GM19438 (cell line): ENCODE measurements around the gene BCAS4.

Source experiments
- ATAC-seq: cut with Tn5 transposase; IDR thresholded peaks from one replicate; pipeline ENCODE4 v1.9.1; 2021; ENCODE audit warnings: low read depth; ENCODE audit not compliant: unreplicated experiment

Gene BCAS4

GRCh38 chr20:50898475-50898874, 103.6 kb downstream of the BCAS4 start:
- ATAC-seq = no peak

- ATAC-seq = no peak
These were observed 105.4 kb downstream of the BCAS4 start for GRCh38 chr20:50900261-50900660.

- no peak for ATAC-seq
These were observed 106.4 kb downstream of the BCAS4 start for GRCh38 chr20:50901301-50901700.

- ATAC-seq = no peak
These were observed 108.6 kb downstream of the BCAS4 start for GRCh38 chr20:50903353-50904051.

- no peak for ATAC-seq
These were observed 109.3 kb downstream of the BCAS4 start for GRCh38 chr20:50904067-50904570.

DNA sequence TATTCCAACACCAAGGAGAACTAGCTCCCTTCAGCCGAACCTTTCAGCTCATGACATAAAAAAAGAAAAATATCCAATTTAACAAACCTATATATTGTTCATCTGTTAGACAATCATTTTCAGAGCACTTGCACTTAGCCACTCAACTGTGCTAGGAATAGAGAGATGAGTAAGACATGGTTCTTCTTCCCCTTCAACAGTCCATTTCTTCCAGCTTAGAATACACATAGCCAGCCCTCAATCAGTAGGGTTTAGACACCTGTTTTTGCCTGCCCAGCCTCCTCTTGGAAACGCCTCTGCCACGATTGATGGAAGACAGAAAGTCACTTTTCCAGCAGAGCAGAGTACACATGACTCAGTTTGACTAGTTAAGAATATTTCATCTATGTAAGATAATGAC, 114.6 kb downstream of the BCAS4 start:
- no peak for ATAC-seq

GRCh38 chr20:50911030-50911429, 116.2 kb downstream of the BCAS4 start:
- no peak for ATAC-seq

DNA sequence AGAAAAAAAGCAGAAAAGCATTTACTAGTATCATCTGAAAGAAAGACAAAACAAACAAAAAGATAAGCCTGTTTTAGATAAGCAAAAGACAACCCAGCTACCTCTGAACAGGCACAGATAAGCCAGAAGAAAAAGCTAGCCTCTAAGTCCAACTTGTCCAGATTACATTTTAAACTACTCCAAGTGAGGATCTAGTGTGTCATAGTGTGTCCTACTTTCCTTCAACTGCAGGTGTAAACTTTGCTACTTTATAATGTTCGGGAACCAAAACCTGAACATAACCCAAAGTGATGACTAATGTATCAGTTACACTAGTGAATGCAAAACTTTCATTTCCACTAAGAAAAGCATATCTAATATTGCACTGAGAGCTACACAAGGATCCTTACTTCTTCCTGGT, 116.9 kb downstream of the BCAS4 start:
- ATAC-seq = no peak

DNA sequence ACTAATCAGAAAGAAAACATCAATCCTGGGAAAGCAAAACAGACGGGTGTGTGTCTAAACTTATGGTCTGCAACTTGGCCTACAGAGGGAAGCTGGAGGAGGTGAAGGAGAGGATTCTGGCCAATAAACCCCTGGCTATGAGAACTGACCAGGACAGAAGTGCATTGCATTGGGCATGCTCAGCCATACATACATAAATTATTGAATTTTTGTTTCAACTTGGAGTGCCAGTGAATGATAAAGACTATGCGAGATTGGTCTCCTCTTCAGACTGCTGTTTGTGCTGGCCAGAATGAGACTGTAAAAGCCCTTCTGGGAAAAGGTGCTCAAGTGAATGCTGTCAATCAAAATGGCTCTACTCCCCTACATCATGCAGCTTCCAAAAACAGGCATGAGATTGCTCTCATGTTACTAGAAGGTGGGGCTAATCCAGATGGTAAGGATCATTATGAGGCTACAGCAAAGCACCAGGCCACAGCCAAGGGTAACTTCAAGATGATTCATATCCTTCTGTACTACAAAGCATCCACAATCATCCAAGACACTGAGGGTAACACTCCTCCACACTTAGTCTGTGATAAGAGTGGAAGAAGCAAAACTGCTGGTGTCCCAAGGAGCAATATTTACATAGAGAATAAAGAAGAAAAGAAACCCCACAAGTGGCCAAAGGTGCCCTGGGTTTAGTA, 119.0 kb downstream of the BCAS4 start:
- ATAC-seq = no peak

DNA sequence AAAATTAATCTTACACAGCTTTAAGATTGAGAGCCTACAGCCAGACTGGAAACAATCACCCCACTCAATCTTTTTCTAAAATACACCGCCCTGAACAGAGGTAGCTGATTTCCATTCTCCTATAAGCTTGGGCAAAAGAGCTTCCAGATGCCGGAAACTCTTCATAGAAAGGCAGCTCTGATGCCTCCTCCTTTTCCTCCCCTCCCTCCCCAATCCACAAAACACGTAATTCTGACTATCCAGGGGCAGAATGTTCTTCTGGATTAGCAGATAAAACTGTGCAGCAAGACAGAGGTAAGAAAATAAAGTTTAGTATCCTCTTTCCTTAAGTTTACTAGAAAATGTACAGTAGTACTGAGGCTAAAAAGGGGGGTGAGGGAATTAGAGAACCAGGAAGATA, 120.6 kb downstream of the BCAS4 start:
- ATAC-seq = no peak

DNA sequence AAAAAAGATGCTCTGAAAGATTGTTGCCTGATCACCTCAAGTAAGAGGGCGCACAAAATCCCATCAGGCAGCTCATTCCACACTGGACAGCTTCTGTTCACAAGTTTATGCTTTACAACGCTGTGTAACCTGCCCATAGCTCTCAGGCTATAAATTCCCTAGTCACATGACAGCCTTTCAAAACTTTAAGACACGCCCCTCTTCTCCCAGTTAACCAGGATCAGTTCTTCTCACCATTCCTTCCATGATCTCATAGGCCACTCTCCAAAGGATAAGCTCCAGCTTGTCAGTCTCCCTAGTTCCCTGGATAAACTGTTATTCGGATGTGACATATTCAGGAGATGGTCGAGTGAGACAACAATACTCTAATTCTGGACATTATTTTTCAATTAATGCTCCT, 121.4 kb downstream of the BCAS4 start:
- ATAC-seq = no peak

DNA sequence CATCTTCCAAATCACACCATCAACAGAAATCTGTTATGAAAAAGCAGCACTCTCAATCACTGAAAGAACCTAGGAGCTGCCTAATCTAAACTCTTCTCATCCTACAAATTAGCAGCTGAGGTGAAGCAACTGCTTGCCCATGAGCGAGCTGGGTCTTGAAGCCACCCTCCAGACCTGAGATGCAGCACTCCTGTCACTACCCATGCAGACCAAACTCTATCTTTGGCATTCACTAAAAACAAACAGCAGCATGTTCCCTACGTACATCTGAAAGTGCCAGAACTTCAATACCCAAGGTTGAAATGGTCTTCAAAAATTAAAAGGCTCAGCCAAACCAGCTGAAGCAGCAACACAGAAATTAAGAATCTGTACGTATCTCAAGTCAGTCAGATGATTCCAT, 122.1 kb downstream of the BCAS4 start:
- ATAC-seq = no peak

GRCh38 chr20:50918403-50918802, 123.5 kb downstream of the BCAS4 start:
- no peak for ATAC-seq

GRCh38 chr20:50919567-50919966, 124.7 kb downstream of the BCAS4 start:
- no peak for ATAC-seq

- ATAC-seq = no peak
These were observed 126.1 kb downstream of the BCAS4 start for GRCh38 chr20:50920997-50921396.

DNA sequence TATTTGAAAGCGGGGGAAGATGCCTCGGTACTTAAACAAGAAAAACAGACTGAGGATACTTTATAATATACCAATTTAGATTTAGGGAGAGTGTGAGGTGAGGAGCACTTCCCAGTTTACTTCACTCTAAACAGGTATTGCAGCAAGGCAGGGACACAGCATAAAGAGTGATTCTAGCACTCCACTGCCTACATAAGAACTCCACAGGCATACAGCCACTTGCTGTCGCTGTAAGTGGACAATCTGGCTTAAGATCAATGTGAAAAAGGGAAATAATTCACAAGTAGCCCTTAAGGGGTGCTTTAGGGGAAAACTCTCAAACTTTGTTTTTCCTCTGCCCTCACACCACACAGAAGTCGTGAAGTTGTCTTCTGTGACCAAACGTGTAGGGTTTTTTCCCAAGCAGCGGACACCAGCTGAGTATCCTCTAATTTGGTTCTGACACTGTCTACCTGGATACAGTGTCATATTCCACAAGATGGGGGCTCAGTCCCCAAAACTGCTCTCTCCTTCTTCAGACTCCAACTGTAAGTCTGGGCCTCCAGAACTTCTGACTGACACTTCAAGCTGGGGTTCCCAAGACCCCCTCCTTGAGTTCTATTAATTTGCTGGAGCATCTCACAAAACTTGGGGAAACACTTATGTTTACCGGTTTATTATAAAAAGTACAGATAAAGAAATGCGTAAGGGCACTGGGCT, 127.1 kb downstream of the BCAS4 start:
- ATAC-seq = no peak

GRCh38 chr20:50924261-50924920, 129.5 kb downstream of the BCAS4 start:
- no peak for ATAC-seq

GRCh38 chr20:50926530-50926929, 131.7 kb downstream of the BCAS4 start:
- ATAC-seq = no peak
